Tibial artery (tissue), 4 donors: ENCODE results near the gene TASP1.

Experiments
- DNase-seq, 2 donors: peaks; one replicate each; pipeline ENCODE4 v3.0.0-alpha.2; 2019
- H3K27ac ChIP-seq, 2 donors: fragments of 200-600 bp; sonication (generic) in 1 of 2; 1 replicate in 1 of 2; 2 replicates in 1 of 2; pipeline ENCODE4 v1.5.1; 2018 to 2019; ENCODE audit warnings: mild to moderate bottlenecking in 1 of 2
- H3K27me3 ChIP-seq, 2 donors: fragments of 200-600 bp; sonication (generic) in 1 of 2; one replicate each; pipeline versions ENCODE4 v1.5.1 to v1.6.0; 2016 to 2019
- H3K36me3 ChIP-seq, 3 donors: fragments of 200-600 bp; sonication (generic) in 2 of 3; one replicate each; pipeline ENCODE4 v1.5.1; 2016 to 2019; ENCODE audit warnings: mild to moderate bottlenecking in 2 of 3
- H3K4me1 ChIP-seq, 4 donors: fragments of 200-600 bp; sonication (generic) in 2 of 4; 1 replicate in 3 of 4; 2 replicates in 1 of 4; pipeline ENCODE4 v1.5.1; 2016 to 2019
- H3K4me3 ChIP-seq, 2 donors: fragments of 200-600 bp; sonication (generic) in 1 of 2; 1 replicate in 1 of 2; 2 replicates in 1 of 2; pipeline ENCODE4 v1.5.1; 2018 to 2019; ENCODE audit warnings: mild to moderate bottlenecking in 2 of 2
- H3K9me3 ChIP-seq, 3 donors: fragments of 200-600 bp; sonication (generic) in 1 of 3; one replicate each; pipeline ENCODE4 v1.5.1; 2016 to 2019
- CTCF ChIP-seq, 2 experiments: fragments of 200-600 bp in 1 of 2; fragments of 450-650 bp in 1 of 2; IDR thresholded peaks; one replicate each; pipeline ENCODE4 v1.5.1; 2017 to 2019; ENCODE audit warnings: antibody characterized with exemption in 2 of 2, mild to moderate bottlenecking in 1 of 2, moderate library complexity in 1 of 2
- intact Hi-C: fragments of 100-400 bp; cut with DNase I; formaldehyde crosslinking; loops from one replicate; pipeline ENCODE4 v1.15.0; 2023; ENCODE audit warnings: low total_unique reads

Gene TASP1

GRCh38 chr20:13494019-13494418 lies 144.7 kb downstream of the TASP1 start:
- H3K4me3 ChIP-seq = no peak overlapping the region
- H3K36me3 ChIP-seq = peaks cover 0 to 2% (median 0%) of the 10 kb centered on the region in 3 donors
- H3K27me3 ChIP-seq = no peaks in the 10 kb centered on the region
- no peak for TF ChIP-seq CTCF (IDR thresholded peaks at IDR 0.05)
- no peak for DNase-seq
- H3K27ac ChIP-seq = peak overlapping the region; percentile 56 to 65
- no peaks in the 10 kb centered on the region for H3K9me3 ChIP-seq
- intact Hi-C loops = no loop called here
- H3K4me1 ChIP-seq = peaks cover 0 to 57% (median 29%) of the 10 kb centered on the region in 4 donors

DNA sequence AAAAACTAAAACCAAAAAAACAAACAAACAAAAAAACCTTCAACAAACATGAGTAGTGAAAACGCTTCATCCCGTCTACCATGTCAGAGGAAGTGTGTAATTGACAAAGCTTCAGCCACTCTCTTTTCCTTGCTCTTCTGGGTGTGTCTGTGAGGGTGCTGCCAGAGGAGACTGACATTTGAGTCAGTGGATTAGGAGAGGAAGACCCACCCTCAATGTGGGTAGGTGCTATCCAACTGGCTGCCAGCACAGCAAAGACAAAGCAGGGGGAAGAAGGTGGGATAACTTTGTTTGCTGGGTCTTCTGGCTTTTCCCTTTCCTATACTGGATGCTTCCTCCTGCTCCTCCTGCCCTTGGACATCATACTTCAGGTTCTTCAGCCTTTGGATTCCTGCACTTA lies 145.6 kb downstream of the TASP1 start:
- no peaks in the 10 kb centered on the region for H3K27me3 ChIP-seq
- no peak for DNase-seq
- TF ChIP-seq CTCF (IDR thresholded peaks at IDR 0.05) = no peak
- peak overlapping the region; percentile 56 to 65 for H3K27ac ChIP-seq
- intact Hi-C loops = no loop called here
- H3K4me3 ChIP-seq = no peak overlapping the region
- H3K4me1 ChIP-seq = peaks cover 0 to 58% (median 29%) of the 10 kb centered on the region in 4 donors
- H3K36me3 ChIP-seq = no peaks in the 10 kb centered on the region
- H3K9me3 ChIP-seq = no peaks in the 10 kb centered on the region

GRCh38 chr20:13492001-13492481 lies 146.7 kb downstream of the TASP1 start:
- Histone ChIP-seq H3K4me3 (no peak overlapping the region), H3K4me1 (peaks cover 0 to 69% (median 29%) of the 10 kb centered on the region in 4 donors), H3K36me3 (no peaks in the 10 kb centered on the region), H3K27ac (peak overlapping the region; percentile 56 to 65), H3K27me3 (no peaks in the 10 kb centered on the region), H3K9me3 (no peaks in the 10 kb centered on the region)
- intact Hi-C loops = no loop called here
- TF ChIP-seq CTCF (IDR thresholded peaks at IDR 0.05) = peak in 1 of 2 experiments; percentile 41
- DNase-seq = peak in 1 of 2 donors; percentile 34

DNA sequence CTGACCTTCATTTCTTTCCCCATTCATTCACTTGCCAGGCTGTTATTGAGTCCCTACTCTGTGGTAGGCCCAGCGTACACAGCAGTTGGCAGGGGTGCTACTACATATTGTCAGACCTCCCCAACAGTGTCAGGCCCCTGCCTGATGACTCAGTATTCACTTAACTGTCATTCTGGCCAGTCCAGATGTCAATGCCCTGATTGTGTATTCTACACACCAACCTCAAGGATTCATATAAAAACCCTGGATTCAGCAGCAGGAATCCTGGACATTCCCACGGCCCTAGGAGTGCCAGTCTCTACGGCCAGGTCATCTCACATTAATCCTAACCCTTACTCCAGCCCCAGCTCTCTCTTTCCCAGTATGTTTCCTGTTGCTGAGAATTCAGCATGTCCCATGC lies 151.5 kb downstream of the TASP1 start:
- H3K4me3 ChIP-seq = no peak overlapping the region
- H3K36me3 ChIP-seq = peaks cover 8 to 11% (median 10%) of the 10 kb centered on the region in 3 donors
- H3K4me1 ChIP-seq = peaks cover 0 to 33% (median 12%) of the 10 kb centered on the region in 4 donors
- intact Hi-C loops = no loop called here
- TF ChIP-seq CTCF (IDR thresholded peaks at IDR 0.05) = no peak
- no peaks in the 10 kb centered on the region for H3K27me3 ChIP-seq
- no peak for DNase-seq
- H3K27ac ChIP-seq = no peak overlapping the region
- H3K9me3 ChIP-seq = peaks cover 0 to 4% (median 0%) of the 10 kb centered on the region in 3 donors

GRCh38 chr20:13486694-13487093 lies 152.0 kb downstream of the TASP1 start:
- Histone ChIP-seq H3K9me3 (peaks cover 0 to 4% (median 0%) of the 10 kb centered on the region in 3 donors), H3K4me1 (peaks cover 0 to 28% (median 8%) of the 10 kb centered on the region in 4 donors), H3K4me3 (no peak overlapping the region), H3K27ac (no peak overlapping the region), H3K27me3 (no peaks in the 10 kb centered on the region), H3K36me3 (peaks cover 13 to 16% (median 15%) of the 10 kb centered on the region in 3 donors)
- TF ChIP-seq CTCF (IDR thresholded peaks at IDR 0.05) = no peak
- DNase-seq = no peak
- intact Hi-C loops = no loop called here
